ENCODE measurements around the gene CNR1.

CNR1 gene

DNA sequence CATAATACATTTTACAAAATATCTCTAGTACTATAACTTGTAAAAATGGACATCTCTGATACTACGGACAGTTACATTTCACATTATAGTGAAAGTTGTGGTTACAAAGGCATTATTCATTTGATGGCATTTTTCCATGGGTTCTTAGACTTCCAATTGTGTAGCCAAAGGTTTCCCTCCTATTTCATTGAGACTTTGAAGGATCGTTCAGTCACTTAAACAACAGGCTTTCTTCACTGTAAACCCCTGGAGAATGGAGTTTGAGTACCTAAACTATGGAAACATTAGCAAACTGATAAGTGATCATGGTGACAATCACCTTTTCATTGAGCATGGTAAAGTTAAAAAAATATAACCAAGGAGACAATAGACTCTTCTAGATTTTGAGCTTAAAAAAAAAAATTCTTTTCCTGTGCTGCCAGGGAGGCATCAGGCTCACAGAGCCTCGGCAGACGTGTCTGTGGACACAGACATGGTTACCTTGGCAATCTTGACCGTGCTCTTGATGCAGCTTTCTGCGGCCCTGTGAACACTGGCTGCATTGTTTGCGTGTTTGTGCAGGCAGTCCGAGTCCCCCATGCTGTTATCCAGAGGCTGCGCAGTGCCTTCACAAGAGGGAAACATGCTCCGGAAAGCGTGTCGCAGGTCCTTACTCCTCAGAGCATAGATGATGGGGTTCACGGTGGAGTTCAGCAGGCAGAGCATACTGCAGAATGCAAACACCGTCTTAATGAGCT, 22.6 kb downstream of the CNR1 start:
- no peak for DNase-seq (ENCODE audit: low spot score)

DNA sequence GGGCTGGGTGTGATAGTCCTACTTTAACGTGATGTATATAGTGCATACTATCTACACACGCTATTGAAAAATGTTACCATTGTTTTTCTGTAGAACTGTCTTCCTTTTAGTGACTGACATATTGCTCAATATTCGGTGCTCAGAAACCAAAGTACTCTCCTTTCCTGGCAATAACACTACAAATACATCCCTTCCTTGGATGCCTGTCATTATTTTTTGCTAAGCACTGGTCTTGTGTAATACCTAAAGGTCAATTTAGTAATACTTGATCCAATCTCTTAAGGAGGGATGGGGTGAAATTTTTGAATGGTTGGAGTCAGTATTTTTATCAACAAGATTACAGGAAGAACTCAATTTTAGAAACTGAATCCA, 23.9 kb downstream of the CNR1 start:
- DNase-seq (ENCODE audit: low spot score): no peak

DNA sequence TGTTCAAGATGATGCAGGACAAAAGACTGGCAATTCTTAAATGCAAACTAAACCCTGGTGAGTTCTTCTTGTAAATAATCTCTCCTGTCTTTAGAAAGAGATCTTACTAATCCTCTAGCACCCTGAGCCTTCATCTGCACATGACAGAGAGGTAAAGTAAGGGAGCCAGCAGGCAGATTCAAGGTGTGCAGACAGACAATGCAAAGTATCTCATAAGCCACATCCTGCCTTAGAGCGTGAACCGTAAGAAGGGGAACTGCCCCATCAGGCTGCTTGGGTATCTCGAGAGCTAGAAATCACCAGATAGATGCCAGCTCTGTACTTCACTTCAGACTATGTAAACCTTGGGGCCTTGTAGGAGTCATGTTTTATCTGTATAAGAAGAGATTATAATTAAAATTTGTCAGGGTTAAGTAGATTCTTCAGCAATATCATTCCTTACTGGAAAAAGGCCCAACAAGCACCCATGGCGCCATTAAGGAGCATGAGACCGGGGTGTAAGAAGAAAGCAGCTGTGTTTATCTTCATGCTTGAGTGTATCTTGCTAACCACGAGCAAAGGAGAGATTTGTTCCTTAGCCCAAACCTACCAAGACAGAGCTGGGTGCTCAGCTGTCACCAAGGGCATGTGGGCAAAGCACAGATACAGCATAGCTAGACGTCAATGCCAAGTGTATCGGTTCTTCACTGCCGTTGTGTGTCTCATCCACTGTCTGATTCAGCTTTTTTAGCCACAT, 24.4 kb downstream of the CNR1 start:
- no peak for DNase-seq (ENCODE audit: low spot score)

DNA sequence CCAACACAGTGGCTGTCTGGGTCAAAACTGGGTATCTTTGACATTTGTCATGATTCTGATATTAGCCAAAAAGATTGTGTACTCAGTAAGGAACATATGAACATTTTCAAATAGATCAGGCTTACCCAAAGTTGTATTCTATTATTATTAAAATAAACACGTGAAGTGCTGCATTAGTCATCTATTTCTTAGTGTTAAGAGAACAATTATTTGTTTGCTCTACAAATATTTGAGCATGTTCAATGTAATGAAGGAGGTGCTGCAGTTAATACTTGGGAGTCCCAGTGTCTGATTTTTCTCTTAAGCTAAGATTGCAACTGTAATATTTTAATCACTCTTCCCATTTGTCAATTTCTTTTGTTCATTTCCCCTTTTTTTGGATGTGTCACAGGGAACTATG, 28.2 kb downstream of the CNR1 start:
- no peak for DNase-seq (ENCODE audit: low spot score)

DNA sequence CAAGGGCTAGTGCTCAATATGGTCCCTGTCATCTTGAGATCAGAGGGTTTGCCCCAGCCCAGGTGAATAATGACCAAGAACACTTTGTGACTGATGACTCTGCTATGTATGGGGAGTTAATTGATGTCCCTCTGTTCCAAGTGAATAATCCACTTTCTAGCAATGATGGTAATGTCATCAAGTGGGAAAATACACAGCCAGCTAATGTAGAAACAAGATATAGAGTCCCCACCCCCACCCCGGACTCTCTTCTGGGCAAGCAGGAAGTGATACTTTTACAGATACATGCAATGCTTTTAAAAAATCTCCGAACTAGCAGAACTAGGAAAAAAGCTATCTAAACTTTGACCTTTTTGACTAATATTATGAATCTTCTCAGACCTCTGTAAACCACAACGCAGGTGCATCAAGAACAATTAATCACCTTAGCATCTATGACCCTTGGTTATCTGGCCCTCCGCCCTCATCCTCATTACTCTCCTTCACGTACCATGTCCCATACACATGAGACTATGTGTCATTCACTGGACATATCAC, 30.5 kb downstream of the CNR1 start:
- no peak for DNase-seq (ENCODE audit: low spot score)

DNA sequence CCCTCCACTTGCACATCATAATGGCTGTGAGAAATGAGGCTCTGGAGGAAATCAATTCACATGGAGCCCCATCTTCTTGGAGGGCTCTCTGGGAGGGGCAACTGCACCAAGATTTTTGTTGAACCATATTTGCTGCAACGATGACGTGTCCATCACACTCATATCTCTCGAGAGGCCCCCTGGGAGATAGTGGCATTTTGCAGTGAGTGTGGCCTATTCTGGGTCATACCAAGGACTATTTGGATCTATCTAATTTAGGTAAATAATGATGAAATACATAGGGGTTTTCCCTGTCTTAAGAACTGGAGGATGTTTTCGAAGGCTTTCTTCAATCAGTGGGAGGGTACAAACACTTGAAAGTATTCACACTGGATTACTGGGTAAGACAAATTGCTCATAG, 31.6 kb downstream of the CNR1 start:
- DNase-seq (ENCODE audit: low spot score): no peak

DNA sequence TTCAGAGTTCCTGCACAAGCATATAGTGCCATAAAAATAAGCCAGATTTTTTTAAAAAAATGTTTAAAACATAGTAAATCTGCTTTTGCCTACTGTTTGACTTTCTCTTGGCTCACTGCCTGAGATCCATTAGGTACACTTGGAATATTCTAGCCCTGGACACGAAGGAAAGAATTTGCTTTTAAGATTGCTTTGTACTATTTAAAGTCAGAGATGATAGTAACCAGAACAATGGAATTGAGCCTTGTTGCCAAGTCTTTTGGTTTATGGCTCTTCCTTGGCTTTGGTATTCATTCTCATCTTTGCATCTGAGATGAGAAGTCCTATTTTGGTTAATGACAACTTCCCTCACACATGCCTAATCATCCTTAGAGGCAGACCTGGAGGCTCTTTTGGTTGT, 32.4 kb downstream of the CNR1 start:
- no peak for DNase-seq (ENCODE audit: low spot score)

DNA sequence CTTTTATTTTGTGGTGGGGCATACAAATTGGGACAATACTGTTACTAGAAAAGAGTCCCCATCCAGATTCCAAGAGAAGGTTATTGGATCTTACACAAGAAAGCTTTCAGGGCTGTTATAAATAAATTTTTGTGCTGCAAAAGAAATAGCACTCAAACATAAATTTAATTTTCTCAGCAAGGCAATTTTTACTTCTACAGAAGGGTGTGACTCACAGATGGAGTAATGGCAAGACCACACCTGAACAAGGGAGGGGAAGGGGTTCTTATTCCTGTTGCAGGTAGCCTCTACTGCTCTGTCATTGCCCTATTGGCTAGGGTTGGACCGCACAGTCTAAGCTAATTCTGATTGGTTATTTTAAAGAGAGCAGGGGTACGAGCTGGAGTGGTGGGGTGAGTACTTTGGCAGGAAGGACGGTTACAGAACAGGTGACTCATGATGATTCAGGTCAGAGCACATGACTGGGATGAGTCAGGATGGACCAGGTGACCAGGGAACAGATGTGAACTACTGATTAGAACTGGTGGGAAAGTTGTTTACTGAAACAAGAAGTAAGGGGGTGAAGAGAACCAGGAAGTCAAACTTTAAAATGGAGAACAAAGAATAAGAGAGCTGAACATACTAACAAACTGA, 41.1 kb downstream of the CNR1 start:
- peak; percentile 4 for DNase-seq (ENCODE audit: low spot score)

DNA sequence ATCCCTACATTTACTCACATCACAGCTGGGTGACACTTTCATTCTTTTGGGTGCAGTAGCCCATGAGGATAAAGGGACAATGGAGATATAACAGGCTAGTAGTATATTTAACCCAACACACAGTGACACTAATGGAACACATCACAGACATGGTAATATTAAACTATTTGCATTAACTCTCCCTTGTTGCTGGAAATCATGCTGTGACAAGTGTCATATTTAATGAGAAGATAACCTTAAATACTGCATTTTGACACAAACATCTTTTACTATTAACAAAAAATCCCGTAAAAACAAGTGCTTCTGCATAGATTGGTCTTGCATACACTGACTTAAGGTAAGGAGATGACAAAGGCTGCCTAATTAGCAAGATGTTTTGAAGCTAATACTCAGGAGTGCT, 45.5 kb downstream of the CNR1 start:
- no peak for DNase-seq (ENCODE audit: low spot score)

DNA sequence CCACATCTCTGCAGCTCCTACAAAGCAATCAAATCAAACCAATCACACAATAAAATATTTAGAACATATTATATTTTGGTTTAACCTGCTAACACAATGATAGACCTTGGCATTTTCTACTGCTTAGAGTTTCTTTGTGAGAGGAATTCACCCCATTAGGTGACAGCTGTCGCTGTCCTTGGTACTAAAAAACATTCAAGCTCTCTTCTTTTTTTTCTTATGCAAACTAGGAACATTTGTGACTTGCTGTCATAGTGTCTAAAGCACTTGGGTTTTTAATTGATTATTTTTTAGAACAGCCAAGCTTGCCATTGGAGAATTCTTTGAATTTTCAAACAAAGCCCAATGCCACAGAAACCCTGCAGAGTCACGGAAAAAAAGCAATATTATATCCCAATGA, 46.4 kb downstream of the CNR1 start:
- DNase-seq (ENCODE audit: low spot score): no peak

DNA sequence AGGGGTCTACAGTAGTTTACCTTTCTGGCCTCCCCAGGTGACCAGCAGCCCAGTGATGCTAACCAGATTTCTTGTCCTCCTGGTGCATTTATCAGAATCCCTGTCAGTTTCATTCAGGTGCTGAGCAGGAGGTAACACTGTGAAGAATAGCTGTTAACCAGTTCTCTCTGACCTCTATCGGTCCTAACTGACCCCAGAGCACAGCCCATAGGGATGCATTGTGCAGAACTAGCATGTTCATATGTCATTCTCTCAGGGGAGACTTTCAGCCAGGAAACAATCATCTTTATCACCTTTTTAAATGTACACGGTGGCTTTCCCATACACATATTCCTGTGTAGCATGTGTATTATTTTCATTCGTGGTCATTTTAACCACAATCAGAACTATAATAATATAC, 49.9 kb downstream of the CNR1 start:
- no peak for DNase-seq (ENCODE audit: low spot score)

DNA sequence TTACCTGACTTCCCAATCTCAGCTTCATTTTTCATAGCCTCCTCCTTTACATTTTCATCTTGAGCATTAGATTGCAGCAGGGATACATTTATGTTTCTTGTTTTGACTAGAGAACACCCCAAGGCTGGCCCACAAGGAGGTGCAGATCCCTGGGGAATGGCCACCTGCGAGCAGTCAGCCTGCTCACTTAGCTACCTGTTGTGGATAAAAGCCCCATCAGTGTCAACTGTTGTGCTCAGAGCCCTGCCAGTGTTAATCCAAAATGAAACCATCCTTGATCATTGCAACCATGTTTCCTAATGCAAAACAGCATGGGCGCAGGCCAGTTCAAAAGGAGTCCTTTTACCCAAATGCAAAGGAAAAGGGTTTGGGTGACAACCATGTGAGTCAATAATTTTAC, 50.8 kb downstream of the CNR1 start:
- DNase-seq (ENCODE audit: low spot score): no peak

DNA sequence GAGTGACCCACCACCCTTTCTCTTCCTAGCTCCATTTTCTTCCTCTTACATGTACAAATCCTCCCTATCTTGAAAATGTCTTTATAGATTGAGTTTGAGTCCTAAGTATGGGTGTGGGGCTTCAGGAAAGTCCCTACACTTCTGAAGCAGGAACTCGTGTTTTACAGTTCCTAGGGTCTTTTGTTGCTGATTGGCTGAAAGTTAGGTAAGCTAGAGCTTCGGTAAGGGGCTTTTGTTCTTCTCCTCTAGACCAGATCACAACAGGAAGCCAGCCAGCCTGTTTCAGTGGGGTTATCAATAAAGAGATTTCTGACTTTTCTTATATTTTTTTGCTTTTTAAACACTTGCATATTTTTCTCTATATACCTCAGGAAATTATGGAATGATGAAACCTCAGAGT, 51.3 kb downstream of the CNR1 start:
- no peak for DNase-seq (ENCODE audit: low spot score)

DNA sequence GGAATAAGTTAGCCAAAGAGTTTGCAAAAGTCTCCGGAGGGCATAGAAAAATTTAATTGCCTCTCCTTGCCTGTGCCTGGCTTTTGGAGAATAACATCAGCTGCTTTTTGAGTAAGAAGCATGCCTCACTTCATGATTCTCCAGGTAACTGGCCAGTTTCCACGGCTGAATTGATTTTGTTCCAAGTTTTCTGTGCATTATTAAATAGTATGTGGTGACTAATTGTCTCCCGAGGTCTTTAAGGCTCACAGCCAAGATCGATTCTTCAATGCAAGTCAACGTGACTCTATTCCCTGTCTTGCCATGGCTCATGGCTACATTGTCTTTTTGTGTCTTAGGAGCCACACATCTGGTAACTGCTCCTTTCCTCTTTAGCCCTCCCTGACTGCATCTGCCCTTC, 54.2 kb downstream of the CNR1 start:
- DNase-seq (ENCODE audit: low spot score): no peak

DNA sequence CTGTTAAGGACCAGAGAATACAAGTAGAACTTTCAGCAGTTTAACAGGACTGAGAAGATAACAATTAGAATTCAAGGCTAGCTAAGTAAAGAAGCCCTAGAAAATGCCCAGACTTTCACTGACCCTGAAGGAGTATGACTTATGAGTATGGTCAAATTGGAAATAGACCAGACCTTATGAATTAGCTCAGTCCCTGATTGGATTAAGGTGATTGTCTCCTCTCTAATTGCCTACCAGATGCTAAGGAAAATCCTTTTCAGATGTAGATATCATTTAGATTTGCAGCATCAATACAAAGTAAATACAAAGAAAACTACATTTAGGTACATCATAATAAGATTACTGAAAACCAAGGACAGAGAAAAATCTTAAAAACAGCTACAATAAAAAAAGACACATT, 58.9 kb downstream of the CNR1 start:
- no peak for DNase-seq (ENCODE audit: low spot score)

DNA sequence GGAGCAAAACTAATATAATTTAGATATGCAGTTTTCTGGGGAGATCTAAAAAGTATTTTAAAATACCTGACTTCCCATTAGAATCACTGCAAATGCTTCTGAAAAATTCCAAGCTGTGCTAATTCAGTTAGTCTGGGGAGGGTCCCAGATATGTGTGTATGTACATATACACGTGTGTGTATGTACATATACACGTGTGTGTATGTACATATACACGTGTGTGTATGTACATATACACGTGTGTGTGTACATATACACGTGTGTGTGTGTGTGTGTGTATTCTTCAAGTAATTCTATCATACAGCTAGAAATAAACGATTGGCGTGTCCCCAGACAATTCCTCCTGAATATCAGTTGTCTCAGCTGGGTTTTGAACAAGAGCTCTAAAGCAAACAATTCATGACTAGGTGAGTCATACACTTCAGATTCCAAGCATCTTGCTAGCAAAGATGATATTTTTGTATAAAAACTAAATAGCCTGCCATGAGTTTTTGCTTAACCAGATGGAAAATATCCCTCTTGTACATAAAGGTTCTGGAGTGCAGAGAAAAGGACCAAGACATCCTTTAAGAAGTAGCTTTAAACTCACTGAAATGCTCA, 60.3 kb downstream of the CNR1 start:
- DNase-seq (ENCODE audit: low spot score): no peak
